WI38 (cell line): Measurements from ENCODE around the gene APMAP.

Experiments used
- H3K4me3 ChIP-seq: 2 replicates; pipeline ENCODE4 v1.5.1; 2011; ENCODE audit warnings: low read depth, mild to moderate bottlenecking, control low read depth, low read length
- CTCF ChIP-seq: IDR thresholded peaks from 2 replicates; pipeline ENCODE4 v1.5.1; 2012; ENCODE audit warnings: low read depth, mild to moderate bottlenecking, control low read depth, low read length

The APMAP gene

DNA sequence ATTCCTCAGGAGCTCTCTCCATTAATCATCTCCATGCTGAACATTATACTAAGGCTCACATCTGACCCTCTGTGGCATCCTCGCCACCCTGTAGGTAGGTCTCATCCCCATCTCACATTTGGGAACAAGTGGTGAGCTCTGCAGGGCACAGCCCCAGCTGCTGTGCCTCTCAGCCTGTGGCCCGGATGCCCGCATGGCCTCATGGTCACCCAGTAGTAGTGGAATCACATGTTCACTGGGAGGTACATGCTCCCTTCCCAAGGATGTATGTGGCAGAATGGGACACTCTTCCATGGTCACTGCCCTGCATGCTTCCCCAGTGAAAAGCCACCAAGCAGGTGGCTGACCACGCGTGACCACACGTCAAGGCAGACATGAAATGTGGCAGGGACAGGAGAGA, 26.3 kb upstream of the APMAP start:
- no peak for TF ChIP-seq CTCF
- no peak overlapping the region for H3K4me3 ChIP-seq

DNA sequence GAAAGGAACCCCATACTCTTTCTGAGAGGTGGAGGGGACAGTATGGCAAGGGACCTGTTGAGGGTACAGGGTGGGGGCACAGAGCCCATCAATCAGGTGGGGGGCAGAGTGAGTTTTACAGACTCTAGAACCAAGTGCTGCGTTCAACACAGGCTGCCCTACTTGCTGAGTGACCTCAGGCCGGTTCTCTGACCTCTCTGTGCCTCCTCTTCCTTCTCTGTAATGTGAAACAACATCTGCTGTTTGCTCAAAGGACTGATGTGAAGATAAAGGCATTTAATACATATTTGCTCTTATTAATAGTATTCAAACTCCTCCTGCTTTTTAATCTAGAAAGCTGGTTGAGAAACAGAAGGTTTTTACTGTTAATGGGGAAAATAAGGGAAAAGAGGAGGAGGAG, 25.9 kb upstream of the APMAP start:
- no peak overlapping the region for H3K4me3 ChIP-seq
- TF ChIP-seq CTCF = no peak

GRCh38 chr20:25017257-25017803, 24.8 kb upstream of the APMAP start:
- no peak for TF ChIP-seq CTCF
- no peak overlapping the region for H3K4me3 ChIP-seq

GRCh38 chr20:25016471-25016870, 23.9 kb upstream of the APMAP start:
- TF ChIP-seq CTCF = no peak

GRCh38 chr20:25015986-25016385, 23.4 kb upstream of the APMAP start:
- TF ChIP-seq CTCF = no peak
- no peak overlapping the region for H3K4me3 ChIP-seq

More at GRCh38 chr20:25016471-25016870, 23.9 kb upstream of the APMAP start:
- H3K4me3 ChIP-seq = no peak overlapping the region

- TF ChIP-seq CTCF = no peak
- no peak overlapping the region for H3K4me3 ChIP-seq
Measured at GRCh38 chr20:25014816-25015215, 22.3 kb upstream of the APMAP start.

- no peak overlapping the region for H3K4me3 ChIP-seq
- TF ChIP-seq CTCF = no peak
Measured at GRCh38 chr20:25013478-25014380, 21.2 kb upstream of the APMAP start.
